Nephron (organoid): ENCODE measurements around the gene HBZ.
"Not testable (repeated sequence)": the region's sequence is repeated elsewhere in the genome, so short reads cannot be mapped to it uniquely, and the experiment has no call there.

Source experiments
- H3K27ac Mint-ChIP-seq, 3 experiments: 2 replicates each; pipeline ENCODE4 v1.8.0; 2020; ENCODE audit warnings: mixed read lengths in 3 of 3, mild to moderate bottlenecking in 2 of 3, moderate library complexity in 1 of 3
- H3K27me3 Mint-ChIP-seq: 2 replicates; pipeline ENCODE4 v1.8.0; 2021; ENCODE audit warnings: low read depth, mild to moderate bottlenecking, moderate library complexity, mixed read lengths
- H3K36me3 Mint-ChIP-seq: 2 replicates; pipeline ENCODE4 v1.8.0; 2020; ENCODE audit warnings: low read depth, mixed read lengths
- H3K4me1 Mint-ChIP-seq: 2 replicates; pipeline ENCODE4 v1.8.0; 2020; ENCODE audit warnings: mixed read lengths
- H3K4me3 Mint-ChIP-seq, 3 experiments: 2 replicates each; pipeline ENCODE4 v1.8.0; 2020; ENCODE audit warnings: mild to moderate bottlenecking in 3 of 3, mixed read lengths in 3 of 3, moderate library complexity in 2 of 3
- H3K9me3 Mint-ChIP-seq: 2 replicates; pipeline ENCODE4 v1.8.0; 2020; ENCODE audit warnings: mixed read lengths
- TF ChIP-seq, protein P1 (sequence below), 3 experiments: fragments of 200-600 bp; sonication (generic); IDR thresholded peaks; one replicate each; pipeline ENCODE4 v1.5.0; 2021; ENCODE audit warnings: antibody characterized with exemption in 3 of 3; ENCODE audit not compliant: unreplicated experiment in 3 of 3

The HBZ gene

GRCh38 chr16:119295-119694 lies 33.1 kb upstream of the HBZ start:
- peaks cover 9% of the 10 kb centered on the region for H3K36me3 Mint-ChIP-seq
- H3K27me3 Mint-ChIP-seq = no peaks in the 10 kb centered on the region
- H3K4me1 Mint-ChIP-seq = no peaks in the 10 kb centered on the region
- TF ChIP-seq, protein P1, sequence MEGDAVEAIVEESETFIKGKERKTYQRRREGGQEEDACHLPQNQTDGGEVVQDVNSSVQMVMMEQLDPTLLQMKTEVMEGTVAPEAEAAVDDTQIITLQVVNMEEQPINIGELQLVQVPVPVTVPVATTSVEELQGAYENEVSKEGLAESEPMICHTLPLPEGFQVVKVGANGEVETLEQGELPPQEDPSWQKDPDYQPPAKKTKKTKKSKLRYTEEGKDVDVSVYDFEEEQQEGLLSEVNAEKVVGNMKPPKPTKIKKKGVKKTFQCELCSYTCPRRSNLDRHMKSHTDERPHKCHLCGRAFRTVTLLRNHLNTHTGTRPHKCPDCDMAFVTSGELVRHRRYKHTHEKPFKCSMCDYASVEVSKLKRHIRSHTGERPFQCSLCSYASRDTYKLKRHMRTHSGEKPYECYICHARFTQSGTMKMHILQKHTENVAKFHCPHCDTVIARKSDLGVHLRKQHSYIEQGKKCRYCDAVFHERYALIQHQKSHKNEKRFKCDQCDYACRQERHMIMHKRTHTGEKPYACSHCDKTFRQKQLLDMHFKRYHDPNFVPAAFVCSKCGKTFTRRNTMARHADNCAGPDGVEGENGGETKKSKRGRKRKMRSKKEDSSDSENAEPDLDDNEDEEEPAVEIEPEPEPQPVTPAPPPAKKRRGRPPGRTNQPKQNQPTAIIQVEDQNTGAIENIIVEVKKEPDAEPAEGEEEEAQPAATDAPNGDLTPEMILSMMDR (IDR thresholded peaks at IDR 0.05; ENCODE audit: unreplicated experiment in 3 of 3) = no peak
- no peaks in the 10 kb centered on the region for H3K9me3 Mint-ChIP-seq
- H3K4me3 Mint-ChIP-seq = no peak overlapping the region
- no peak overlapping the region for H3K27ac Mint-ChIP-seq

GRCh38 chr16:119835-120491 lies 32.5 kb upstream of the HBZ start:
- no peak overlapping the region for H3K4me3 Mint-ChIP-seq
- no peaks in the 10 kb centered on the region for H3K9me3 Mint-ChIP-seq
- TF ChIP-seq, protein P1 (IDR thresholded peaks at IDR 0.05; ENCODE audit: unreplicated experiment in 3 of 3) = no peak
- peaks cover 6% of the 10 kb centered on the region for H3K36me3 Mint-ChIP-seq
- H3K27ac Mint-ChIP-seq = no peak overlapping the region
- no peaks in the 10 kb centered on the region for H3K4me1 Mint-ChIP-seq
- no peaks in the 10 kb centered on the region for H3K27me3 Mint-ChIP-seq

DNA sequence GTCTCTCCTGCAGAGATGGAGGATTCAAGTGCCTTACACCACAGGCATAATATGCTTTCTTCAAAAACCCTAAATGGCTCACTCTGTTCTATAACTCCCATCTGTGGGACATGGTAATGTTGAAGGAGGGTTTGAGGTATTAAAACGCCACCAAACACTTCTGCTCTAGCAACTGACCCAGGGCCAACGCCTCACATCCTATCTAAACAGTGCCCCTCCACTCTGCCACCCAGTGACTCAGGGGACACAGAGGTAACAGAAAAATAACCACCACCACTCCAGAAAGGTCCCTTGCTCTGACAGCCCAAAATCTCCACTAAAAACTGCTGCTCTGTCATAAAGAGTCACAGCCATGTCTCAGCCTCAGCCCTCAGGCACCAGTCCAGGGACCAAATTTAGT lies 31.7 kb upstream of the HBZ start:
- no peaks in the 10 kb centered on the region for H3K9me3 Mint-ChIP-seq
- no peaks in the 10 kb centered on the region for H3K27me3 Mint-ChIP-seq
- TF ChIP-seq, protein P1 (IDR thresholded peaks at IDR 0.05; ENCODE audit: unreplicated experiment in 3 of 3) = no peak
- H3K4me3 Mint-ChIP-seq = no peak overlapping the region
- H3K27ac Mint-ChIP-seq = no peak overlapping the region
- peaks cover 6% of the 10 kb centered on the region for H3K36me3 Mint-ChIP-seq
- H3K4me1 Mint-ChIP-seq = no peaks in the 10 kb centered on the region

GRCh38 chr16:122361-122760 lies 30.1 kb upstream of the HBZ start:
- H3K27me3 Mint-ChIP-seq = no peaks in the 10 kb centered on the region
- H3K27ac Mint-ChIP-seq = no peak overlapping the region
- H3K4me1 Mint-ChIP-seq = no peaks in the 10 kb centered on the region
- no peak overlapping the region for H3K4me3 Mint-ChIP-seq
- TF ChIP-seq, protein P1 (IDR thresholded peaks at IDR 0.05; ENCODE audit: unreplicated experiment in 3 of 3) = no peak
- H3K9me3 Mint-ChIP-seq = no peaks in the 10 kb centered on the region
- H3K36me3 Mint-ChIP-seq = no peaks in the 10 kb centered on the region

GRCh38 chr16:123558-124350 lies 28.7 kb upstream of the HBZ start:
- not testable (repeated sequence) for H3K4me1 Mint-ChIP-seq, H3K27me3 Mint-ChIP-seq, H3K27ac Mint-ChIP-seq, H3K4me3 Mint-ChIP-seq, H3K9me3 Mint-ChIP-seq, H3K36me3 Mint-ChIP-seq

GRCh38 chr16:125011-125410 lies 27.4 kb upstream of the HBZ start:
- Mint-ChIP-seq H3K4me3 (no peak overlapping the region), H3K4me1 (no peaks in the 10 kb centered on the region), H3K36me3 (no peaks in the 10 kb centered on the region), H3K9me3 (no peaks in the 10 kb centered on the region), H3K27me3 (no peaks in the 10 kb centered on the region), H3K27ac (no peak overlapping the region)
- TF ChIP-seq, protein P1 (IDR thresholded peaks at IDR 0.05; ENCODE audit: unreplicated experiment in 3 of 3) = no peak
